Glutamatergic neuron (in vitro differentiated cells): Measurements from ENCODE around the gene E2F2. TPM values are rescaled to one million over a fixed set of nuclear protein-coding genes. Genes with fewer than 3 reads are reported as not detected.

Source experiments
- DNase-seq: peaks from one replicate; pipeline ENCODE4 v3.0.0; 2022
- H3K27ac Mint-ChIP-seq: one replicate; pipeline ENCODE4 v1.8.0; 2020; ENCODE audit warnings: mild to moderate bottlenecking, mixed read lengths, inconsistent platforms; ENCODE audit not compliant: unreplicated experiment
- H3K27me3 Mint-ChIP-seq: one replicate; pipeline ENCODE4 v1.8.0; 2020; ENCODE audit warnings: mild to moderate bottlenecking, moderate library complexity, mixed read lengths, inconsistent platforms; ENCODE audit not compliant: unreplicated experiment
- H3K36me3 Mint-ChIP-seq: one replicate; pipeline ENCODE4 v1.8.0; 2020; ENCODE audit warnings: mild to moderate bottlenecking, mixed read lengths, inconsistent platforms; ENCODE audit not compliant: unreplicated experiment
- H3K4me1 Mint-ChIP-seq: one replicate; pipeline ENCODE4 v1.8.0; 2020; ENCODE audit warnings: mild to moderate bottlenecking, low read depth, mixed read lengths, inconsistent platforms; ENCODE audit not compliant: unreplicated experiment
- H3K4me3 Mint-ChIP-seq: one replicate; pipeline ENCODE4 v1.8.0; 2020; ENCODE audit warnings: mild to moderate bottlenecking, mixed read lengths, inconsistent platforms; ENCODE audit not compliant: unreplicated experiment
- H3K9me3 Mint-ChIP-seq: one replicate; pipeline ENCODE4 v1.8.0; 2020; ENCODE audit warnings: mild to moderate bottlenecking, moderate library complexity, mixed read lengths, inconsistent platforms; ENCODE audit not compliant: unreplicated experiment
- total RNA-seq: library from RNA; stranded (reverse); fragmentation: NEBNext Ultra II Directional; extraction: Animal tissue kit (Norgen Biotek cat#: 25700); gene quantifications from one replicate; pipeline ENCODE4 v1.2.1, GENCODE V29; 2021; ENCODE audit not compliant: unreplicated experiment
- TF ChIP-seq, protein P1 (sequence below): fragments of 200-600 bp; sonication (generic); IDR thresholded peaks from one replicate; pipeline ENCODE4 v1.5.0; 2021; ENCODE audit not compliant: partially characterized antibody, unreplicated experiment

Gene E2F2
- total RNA-seq, 1 donor from 2014 or later, result 5.4 TPM

DNA sequence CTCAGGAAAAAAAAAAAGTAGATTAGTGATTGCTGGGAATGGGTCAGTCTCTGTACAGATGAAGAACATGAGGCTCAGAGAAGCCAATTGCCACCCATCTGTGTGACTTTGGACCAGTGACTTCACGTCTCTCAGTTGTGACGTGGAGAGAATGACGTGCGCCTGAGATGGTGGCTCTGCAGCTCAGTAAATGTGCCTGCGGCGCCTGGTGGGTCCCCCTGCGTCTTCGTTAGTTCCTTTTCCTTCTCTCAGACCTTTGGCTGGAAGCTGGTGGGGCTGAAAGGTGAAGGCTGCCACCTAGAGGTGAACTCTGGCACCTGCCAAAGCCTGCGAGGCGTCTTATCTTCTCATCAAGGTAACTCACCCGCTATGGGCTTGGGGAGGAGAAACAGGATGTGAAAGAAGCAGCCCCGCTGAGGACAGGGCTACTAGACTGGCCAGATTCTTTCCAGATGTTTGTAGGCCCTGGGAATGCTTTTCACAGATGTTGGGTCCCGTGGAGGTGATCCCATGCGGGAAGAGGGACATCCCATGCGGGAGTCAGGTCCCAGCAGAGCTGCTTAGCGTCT, 8.7 kb upstream of the E2F2 start:
- Mint-ChIP-seq H3K36me3 (no peaks in the 10 kb centered on the region), H3K4me1 (peaks cover 4% of the 10 kb centered on the region), H3K4me3 (peak overlapping the region; percentile 20), H3K9me3 (no peaks in the 10 kb centered on the region), H3K27me3 (peaks cover 7% of the 10 kb centered on the region), H3K27ac (no peak overlapping the region)
- peak; percentile 92 for DNase-seq
- TF ChIP-seq, protein P1, sequence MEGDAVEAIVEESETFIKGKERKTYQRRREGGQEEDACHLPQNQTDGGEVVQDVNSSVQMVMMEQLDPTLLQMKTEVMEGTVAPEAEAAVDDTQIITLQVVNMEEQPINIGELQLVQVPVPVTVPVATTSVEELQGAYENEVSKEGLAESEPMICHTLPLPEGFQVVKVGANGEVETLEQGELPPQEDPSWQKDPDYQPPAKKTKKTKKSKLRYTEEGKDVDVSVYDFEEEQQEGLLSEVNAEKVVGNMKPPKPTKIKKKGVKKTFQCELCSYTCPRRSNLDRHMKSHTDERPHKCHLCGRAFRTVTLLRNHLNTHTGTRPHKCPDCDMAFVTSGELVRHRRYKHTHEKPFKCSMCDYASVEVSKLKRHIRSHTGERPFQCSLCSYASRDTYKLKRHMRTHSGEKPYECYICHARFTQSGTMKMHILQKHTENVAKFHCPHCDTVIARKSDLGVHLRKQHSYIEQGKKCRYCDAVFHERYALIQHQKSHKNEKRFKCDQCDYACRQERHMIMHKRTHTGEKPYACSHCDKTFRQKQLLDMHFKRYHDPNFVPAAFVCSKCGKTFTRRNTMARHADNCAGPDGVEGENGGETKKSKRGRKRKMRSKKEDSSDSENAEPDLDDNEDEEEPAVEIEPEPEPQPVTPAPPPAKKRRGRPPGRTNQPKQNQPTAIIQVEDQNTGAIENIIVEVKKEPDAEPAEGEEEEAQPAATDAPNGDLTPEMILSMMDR, result peak; percentile 82

DNA sequence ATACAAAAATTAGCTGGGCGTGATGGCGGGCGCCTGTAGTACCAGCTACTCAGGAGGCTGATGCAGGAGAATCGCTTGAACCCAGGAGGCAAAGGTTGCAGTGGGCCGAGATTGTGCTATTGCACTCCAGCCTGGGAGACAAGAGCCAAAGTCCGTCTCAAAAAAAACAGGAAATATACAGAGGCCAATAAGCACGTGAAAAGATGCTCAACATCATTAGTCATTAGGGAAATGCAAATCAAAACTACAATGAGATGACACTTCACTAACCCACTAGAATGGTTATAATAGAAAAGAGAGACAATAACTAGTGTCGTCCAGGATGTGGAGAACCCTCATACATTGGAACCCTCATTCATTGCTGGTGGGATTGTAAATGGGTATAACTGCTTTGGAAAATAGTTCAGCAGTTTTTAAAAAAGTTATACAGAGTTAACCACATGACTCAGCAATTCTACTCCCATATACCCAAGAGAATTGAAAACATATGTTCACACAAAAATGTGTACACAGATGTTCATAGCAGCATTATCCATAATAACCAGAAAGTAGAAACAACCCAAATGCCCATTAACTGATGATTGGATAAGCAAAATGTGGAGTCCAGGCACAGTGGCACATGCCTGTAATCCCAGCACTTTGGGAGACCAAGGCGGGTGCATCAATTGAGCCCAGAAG, 6.4 kb upstream of the E2F2 start:
- no peak overlapping the region for H3K4me3 Mint-ChIP-seq
- H3K27me3 Mint-ChIP-seq, result peaks cover 5% of the 10 kb centered on the region
- H3K36me3 Mint-ChIP-seq, result no peaks in the 10 kb centered on the region
- no peak for DNase-seq
- H3K4me1 Mint-ChIP-seq, result peaks cover 4% of the 10 kb centered on the region
- TF ChIP-seq, protein P1, result no peak
- H3K9me3 Mint-ChIP-seq, result no peaks in the 10 kb centered on the region
- H3K27ac Mint-ChIP-seq, result peak overlapping the region; percentile 70

DNA sequence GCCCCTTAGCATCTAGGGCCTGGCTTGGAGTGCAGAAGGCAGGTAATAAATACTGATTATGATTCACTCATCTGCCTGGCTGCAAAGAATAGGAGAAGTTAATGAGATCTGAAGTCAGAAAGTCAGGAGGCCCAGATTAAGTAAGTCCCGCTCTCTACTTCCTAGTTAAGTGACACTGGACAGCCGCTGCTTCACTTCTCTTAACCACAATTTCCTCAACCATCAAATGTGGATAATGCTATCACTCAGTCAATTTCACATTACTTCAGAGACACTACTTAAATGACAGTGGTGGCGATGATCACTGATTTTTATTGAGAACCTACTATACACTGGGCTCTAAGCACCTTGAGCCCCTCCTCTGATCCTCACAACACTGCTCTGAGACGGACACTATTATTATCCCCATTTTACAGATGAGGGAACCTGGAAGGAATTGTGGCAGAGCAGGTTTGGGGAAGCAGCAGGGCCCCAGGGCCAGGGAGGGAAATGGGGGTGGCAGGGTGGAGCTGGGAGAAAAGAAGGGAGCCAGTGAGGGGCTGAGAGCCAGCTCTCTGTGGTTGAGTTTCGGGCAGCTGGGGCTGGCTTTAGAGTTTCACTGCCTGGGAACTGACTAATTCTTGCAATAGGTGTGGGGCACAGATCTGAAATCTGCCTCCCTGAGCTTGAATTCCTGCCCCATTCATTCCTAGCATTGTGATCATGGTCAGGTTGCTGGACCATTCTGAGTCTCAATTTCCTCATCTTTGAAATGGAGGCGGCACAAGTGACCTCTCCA, 2.4 kb upstream of the E2F2 start:
- H3K4me3 Mint-ChIP-seq, result no peak overlapping the region
- H3K9me3 Mint-ChIP-seq, result peaks cover 4% of the 10 kb centered on the region
- H3K27me3 Mint-ChIP-seq, result peaks cover 7% of the 10 kb centered on the region
- TF ChIP-seq, protein P1, result no peak
- no peak overlapping the region for H3K27ac Mint-ChIP-seq
- no peaks in the 10 kb centered on the region for H3K36me3 Mint-ChIP-seq
- no peak for DNase-seq
- H3K4me1 Mint-ChIP-seq, result peaks cover 9% of the 10 kb centered on the region

DNA sequence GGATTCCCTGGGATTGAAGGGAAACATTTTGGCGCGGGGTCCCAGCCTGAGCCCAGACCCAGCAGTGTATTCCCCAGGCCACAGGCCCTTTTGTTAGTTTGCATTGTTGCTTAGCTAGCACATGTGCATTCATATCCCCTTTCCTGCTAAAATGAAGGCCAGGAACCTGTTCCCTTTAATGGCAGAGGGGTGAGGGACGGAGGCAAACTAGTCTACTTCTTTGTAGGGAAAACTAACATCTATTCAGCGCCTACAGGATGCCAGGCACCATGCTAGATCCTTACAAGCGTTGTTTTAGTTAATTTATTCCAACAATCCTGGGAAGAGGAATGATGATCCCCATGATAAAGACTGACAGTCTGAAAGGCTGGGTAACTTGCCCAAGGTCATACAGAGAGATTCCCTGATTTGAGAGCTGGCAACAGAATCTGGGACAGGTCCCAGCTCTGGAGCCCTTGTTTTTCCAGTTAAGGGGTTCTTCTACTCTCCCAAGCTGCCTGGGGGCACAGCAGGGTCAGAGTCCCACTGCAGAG, 595 bp upstream of the E2F2 start:
- H3K4me3 Mint-ChIP-seq, result peak overlapping the region; percentile 92
- TF ChIP-seq, protein P1, result no peak
- peaks cover 9% of the 10 kb centered on the region for H3K4me1 Mint-ChIP-seq
- no peaks in the 10 kb centered on the region for H3K36me3 Mint-ChIP-seq
- H3K27me3 Mint-ChIP-seq, result peaks cover 7% of the 10 kb centered on the region
- peaks cover 4% of the 10 kb centered on the region for H3K9me3 Mint-ChIP-seq
- peak overlapping the region; percentile 82 for H3K27ac Mint-ChIP-seq
- DNase-seq, result no peak
